DND-41 (cell line): ENCODE measurements around the gene CYB5A.

Source experiments
- CTCF ChIP-seq: IDR thresholded peaks from 2 replicates; pipeline ENCODE4 v1.5.1; 2012; ENCODE audit warnings: borderline replicate concordance, low read length, moderate library complexity, mild to moderate bottlenecking; ENCODE audit not compliant: poor library complexity, severe bottlenecking; ENCODE audit errors: extremely low read depth
- EZH2 ChIP-seq: IDR thresholded peaks from 3 replicates; pipeline ENCODE4 v1.6.1; 2012; ENCODE audit warnings: borderline replicate concordance, low read depth, mild to moderate bottlenecking, moderate library complexity, low read length, inconsistent platforms; ENCODE audit not compliant: severe bottlenecking

DNA sequence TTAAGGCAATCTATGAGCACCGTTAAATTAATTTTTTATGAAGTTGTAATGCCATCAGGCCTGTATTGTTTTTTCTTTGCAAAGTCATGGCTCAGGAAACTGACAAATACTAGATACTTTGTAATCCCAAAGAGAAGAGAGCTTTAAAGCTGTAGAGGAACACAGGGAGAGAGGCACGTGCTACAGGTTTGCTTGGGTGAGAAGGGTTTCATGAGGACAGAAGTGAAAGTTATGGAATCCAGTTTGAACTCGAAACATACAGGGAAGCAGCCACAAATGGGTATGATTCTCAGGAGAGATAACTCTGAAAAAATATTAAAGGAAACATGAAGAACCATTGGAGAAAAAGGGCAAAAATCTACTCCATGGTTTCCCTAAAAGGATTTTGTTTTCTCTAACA, 49.8 kb downstream of the CYB5A start:
- TF ChIP-seq CTCF (no peak), EZH2 (no peak)
